GM23338 (cell line): ENCODE data around the gene TTC39B.

ENCODE experiments used
- CREB1 ChIP-seq: fragments of 250-450 bp; sonication (Bioruptor Pico); IDR thresholded peaks from 2 replicates; pipeline ENCODE4 v1.5.0; 2020; ENCODE audit warnings: low read depth, mild to moderate bottlenecking, moderate library complexity
- EZH2 ChIP-seq: fragments of 200-600 bp; sonication (generic); IDR thresholded peaks from one replicate; pipeline ENCODE4 v1.8.0; 2017; ENCODE audit warnings: antibody characterized with exemption, mild to moderate bottlenecking, low read depth; ENCODE audit not compliant: unreplicated experiment
- EZH2phosphoT487 ChIP-seq: fragments of 200-600 bp; sonication (generic); IDR thresholded peaks from one replicate; pipeline ENCODE4 v1.8.1; 2018; ENCODE audit warnings: antibody characterized with exemption; ENCODE audit not compliant: unreplicated experiment
- POLR2AphosphoS5 ChIP-seq: IDR thresholded peaks from 2 replicates; pipeline ENCODE4 v1.6.1; 2016; ENCODE audit warnings: antibody characterized with exemption, low read depth
- ZNF331 ChIP-seq: fragments of 250-450 bp; sonication (Bioruptor Pico); IDR thresholded peaks from 2 replicates; pipeline ENCODE4 v1.5.0; 2020; ENCODE audit warnings: low read depth, mild to moderate bottlenecking, moderate library complexity
- TF ChIP-seq, protein P1 (sequence below), 2 experiments: fragments of 200-600 bp in 1 of 2; sonication (generic) in 1 of 2; conservative IDR thresholded peaks; 2 replicates each; pipeline versions ENCODE4 v1.5.1 to v1.6.1; 2016 to 2017; ENCODE audit warnings: antibody characterized with exemption in 2 of 2, low read depth in 2 of 2, mild to moderate bottlenecking in 2 of 2, moderate library complexity in 1 of 2
- TF ChIP-seq, protein P2 (sequence below): IDR thresholded peaks from one replicate; pipeline ENCODE4 v1.6.1; 2018; ENCODE audit warnings: antibody characterized with exemption; ENCODE audit not compliant: unreplicated experiment

DNA sequence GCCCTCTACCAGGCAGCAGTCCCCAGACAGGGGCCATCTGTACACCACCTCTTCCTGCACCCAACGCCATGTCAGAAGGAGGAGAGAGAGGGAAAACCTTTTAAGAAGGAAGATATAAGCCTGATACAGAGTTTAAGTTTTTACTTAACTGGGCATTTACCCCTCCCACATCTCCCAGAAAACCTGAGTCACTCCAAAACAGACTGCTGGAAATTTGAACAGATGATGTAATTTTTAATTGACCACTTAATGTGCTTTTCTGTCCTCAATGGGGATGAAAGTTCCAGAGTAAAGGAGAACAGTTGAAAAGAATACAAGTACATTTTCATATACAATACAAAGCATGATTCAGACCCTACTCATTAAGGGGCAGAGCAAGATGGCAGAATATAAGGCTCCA lies 63.9 kb downstream of the TTC39B start:
- TF ChIP-seq, protein P1, sequence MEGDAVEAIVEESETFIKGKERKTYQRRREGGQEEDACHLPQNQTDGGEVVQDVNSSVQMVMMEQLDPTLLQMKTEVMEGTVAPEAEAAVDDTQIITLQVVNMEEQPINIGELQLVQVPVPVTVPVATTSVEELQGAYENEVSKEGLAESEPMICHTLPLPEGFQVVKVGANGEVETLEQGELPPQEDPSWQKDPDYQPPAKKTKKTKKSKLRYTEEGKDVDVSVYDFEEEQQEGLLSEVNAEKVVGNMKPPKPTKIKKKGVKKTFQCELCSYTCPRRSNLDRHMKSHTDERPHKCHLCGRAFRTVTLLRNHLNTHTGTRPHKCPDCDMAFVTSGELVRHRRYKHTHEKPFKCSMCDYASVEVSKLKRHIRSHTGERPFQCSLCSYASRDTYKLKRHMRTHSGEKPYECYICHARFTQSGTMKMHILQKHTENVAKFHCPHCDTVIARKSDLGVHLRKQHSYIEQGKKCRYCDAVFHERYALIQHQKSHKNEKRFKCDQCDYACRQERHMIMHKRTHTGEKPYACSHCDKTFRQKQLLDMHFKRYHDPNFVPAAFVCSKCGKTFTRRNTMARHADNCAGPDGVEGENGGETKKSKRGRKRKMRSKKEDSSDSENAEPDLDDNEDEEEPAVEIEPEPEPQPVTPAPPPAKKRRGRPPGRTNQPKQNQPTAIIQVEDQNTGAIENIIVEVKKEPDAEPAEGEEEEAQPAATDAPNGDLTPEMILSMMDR (conservative IDR thresholded peaks at IDR 0.05; ENCODE audit: low read depth in 2 of 2), result no peak
- TF ChIP-seq EZH2phosphoT487 (no peak), EZH2 (no peak), POLR2AphosphoS5 (no peak), ZNF331 (no peak), CREB1 (no peak)
- TF ChIP-seq, protein P2, sequence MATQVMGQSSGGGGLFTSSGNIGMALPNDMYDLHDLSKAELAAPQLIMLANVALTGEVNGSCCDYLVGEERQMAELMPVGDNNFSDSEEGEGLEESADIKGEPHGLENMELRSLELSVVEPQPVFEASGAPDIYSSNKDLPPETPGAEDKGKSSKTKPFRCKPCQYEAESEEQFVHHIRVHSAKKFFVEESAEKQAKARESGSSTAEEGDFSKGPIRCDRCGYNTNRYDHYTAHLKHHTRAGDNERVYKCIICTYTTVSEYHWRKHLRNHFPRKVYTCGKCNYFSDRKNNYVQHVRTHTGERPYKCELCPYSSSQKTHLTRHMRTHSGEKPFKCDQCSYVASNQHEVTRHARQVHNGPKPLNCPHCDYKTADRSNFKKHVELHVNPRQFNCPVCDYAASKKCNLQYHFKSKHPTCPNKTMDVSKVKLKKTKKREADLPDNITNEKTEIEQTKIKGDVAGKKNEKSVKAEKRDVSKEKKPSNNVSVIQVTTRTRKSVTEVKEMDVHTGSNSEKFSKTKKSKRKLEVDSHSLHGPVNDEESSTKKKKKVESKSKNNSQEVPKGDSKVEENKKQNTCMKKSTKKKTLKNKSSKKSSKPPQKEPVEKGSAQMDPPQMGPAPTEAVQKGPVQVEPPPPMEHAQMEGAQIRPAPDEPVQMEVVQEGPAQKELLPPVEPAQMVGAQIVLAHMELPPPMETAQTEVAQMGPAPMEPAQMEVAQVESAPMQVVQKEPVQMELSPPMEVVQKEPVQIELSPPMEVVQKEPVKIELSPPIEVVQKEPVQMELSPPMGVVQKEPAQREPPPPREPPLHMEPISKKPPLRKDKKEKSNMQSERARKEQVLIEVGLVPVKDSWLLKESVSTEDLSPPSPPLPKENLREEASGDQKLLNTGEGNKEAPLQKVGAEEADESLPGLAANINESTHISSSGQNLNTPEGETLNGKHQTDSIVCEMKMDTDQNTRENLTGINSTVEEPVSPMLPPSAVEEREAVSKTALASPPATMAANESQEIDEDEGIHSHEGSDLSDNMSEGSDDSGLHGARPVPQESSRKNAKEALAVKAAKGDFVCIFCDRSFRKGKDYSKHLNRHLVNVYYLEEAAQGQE, result no peak
